CD4-positive, alpha-beta T cell treated with Interleukin-6 at 100 ng/mL for 8 hours (primary cell): ENCODE results near the gene STRADA.
"Not testable (repeated sequence)": the region's sequence is repeated elsewhere in the genome, so short reads cannot be mapped to it uniquely, and the experiment has no call there.

ENCODE experiments used
- DNase-seq: peaks from one replicate; pipeline ENCODE4 v3.0.0-alpha.2; 2020; ENCODE audit warnings: mixed read lengths, low spot score

The STRADA gene

GRCh38 chr17:63754046-63754445, 12.4 kb upstream of the STRADA start:
- DNase-seq, result no peak

- DNase-seq, result no peak
Observed at GRCh38 chr17:63753215-63753614, 11.6 kb upstream of the STRADA start.

DNA sequence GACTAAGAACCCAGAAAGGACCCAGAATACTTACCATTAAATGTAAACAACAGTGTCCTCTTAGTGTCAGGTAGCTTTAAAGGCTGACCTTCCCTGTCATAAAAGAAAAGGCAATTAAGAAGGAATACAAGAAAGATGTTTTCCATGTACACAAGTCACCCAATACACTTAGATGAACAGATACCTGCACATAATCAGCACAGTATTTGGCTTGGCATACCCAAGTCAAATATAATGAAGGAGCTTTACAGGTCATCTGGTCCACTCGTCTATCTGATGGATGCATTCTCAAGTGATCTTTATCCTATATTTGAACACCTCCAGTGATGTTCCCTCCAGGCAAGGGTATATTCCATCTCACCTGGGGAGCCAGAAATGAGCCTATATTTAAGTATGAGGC, 11.1 kb upstream of the STRADA start:
- DNase-seq, result no peak

DNA sequence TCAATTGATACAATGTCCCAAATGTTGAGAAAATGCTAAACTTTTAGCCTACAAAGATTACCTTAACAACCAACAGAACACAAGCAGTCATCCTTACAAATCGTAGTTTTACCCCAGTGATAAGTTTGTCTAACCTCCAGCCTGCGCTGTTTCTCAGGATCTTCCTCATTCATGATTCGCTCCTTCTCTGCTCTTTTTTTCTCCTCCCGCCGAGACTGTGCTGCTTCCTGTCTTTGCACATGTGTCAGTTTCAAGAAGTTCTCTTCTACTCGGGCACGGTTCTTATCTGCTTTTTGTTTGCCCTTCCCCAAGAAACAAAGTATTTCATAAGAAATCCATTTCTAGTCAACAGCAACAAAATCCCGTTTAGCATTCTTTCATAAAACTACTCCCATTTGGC, 10.2 kb upstream of the STRADA start:
- peak; percentile 30 for DNase-seq

DNA sequence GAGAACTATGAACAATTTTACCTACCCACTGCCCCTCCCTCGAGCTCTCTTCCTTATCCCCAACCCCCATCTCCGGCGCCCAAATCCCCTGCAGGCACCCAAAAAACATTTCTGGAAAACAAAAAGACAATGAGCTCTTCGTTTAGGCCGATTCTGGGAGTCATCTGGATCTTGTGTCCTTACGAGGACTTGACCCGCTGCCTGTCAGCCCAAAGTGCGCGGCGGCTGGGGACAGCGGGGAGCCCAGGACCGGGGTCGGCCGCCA, 524 bp downstream of the STRADA start:
- DNase-seq, result peak; percentile 11

DNA sequence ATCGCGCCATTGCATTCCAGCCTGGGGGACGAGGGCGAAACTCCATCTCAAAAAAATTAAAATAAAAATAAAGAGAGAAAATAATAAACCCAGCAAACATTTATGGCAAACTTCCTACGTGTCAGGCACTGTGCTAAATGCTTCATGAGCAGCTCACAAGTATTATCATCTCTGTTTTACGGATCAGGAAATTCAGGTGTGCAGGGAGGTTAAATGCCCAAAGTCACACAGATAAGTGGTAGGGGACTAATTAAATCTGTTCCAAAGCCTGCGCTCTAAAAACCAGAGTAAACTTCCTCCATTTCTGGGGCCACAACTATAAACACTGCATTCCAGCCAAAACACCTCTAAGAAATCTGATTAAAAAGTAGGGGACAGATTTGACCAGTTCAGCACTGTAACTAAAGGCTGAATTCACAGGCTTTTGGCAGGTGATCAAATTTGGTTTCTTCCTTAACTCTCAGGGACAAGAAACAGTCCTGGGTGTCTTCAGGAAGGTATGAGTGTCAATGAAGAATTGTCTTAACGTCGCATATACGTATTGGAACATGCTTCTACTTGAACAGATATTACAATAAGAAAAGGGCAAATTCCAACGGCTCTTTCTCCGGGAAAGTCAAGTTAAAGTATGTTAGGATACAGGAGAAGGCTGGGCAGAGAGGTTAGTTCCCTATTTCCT, 996 bp downstream of the STRADA start:
- no peak for DNase-seq

DNA sequence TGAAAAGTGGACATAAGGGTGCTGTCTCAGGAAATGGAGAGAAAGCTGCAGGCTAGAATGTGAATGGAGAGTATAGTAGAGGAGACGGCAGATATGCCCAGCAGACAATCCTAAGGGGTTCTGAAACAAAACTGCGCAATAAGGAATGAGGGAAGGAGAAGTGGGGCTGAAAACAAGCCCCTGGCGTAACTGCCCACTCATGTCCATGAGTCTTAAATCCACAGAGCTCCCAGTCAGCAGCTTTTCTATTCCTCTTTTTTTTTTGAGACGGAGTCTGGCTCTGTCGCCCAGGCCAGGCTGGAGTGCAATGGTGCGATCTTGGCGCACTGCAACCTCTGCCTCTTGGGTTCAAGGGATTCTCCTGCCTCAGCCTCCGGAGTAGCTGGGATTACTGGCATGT, 5.9 kb downstream of the STRADA start:
- DNase-seq, result no peak

GRCh38 chr17:63722403-63722802, 19.2 kb downstream of the STRADA start:
- DNase-seq, result no peak

DNA sequence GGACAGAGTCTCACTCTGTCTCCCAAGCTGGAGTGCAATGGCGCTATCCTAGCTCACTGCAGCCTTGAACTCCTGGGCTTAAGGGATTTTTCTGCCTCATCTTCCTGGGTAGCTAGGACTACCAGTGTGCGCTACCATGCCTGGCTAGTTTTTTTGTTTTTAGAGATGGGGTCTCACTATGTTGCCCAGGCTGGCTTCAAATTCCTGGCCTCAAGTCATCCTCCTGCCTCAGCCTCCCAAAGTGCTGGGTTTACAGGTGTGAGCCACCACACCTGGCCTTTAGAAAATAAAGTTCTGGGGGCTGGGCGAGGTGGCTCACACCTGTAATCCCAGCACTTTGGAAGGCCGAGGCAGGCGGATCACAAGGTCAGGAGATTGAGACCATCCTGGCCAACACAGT, 21.4 kb downstream of the STRADA start:
- DNase-seq, result not testable (repeated sequence)

- no peak for DNase-seq
Observed at GRCh38 chr17:63718988-63719387, 22.6 kb downstream of the STRADA start.

DNA sequence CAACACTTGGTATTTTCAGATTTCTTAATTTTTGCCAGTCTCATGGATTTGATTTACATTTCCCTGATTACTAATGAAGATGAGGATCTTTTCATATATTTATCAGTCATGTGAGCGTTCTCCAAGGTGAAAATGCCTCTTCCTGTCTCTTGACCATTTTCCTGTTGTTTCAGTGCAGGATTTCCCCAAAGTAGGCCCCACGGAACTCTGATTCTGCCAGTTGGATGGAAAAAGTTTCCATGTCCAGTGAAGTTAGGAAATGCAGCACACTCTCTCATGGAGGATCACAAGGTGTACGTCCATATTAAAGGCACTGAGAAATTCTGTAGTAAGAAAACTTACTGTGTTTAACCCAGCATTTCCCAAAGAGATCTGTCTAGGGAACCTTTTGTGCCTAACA, 25.2 kb downstream of the STRADA start:
- no peak for DNase-seq

DNA sequence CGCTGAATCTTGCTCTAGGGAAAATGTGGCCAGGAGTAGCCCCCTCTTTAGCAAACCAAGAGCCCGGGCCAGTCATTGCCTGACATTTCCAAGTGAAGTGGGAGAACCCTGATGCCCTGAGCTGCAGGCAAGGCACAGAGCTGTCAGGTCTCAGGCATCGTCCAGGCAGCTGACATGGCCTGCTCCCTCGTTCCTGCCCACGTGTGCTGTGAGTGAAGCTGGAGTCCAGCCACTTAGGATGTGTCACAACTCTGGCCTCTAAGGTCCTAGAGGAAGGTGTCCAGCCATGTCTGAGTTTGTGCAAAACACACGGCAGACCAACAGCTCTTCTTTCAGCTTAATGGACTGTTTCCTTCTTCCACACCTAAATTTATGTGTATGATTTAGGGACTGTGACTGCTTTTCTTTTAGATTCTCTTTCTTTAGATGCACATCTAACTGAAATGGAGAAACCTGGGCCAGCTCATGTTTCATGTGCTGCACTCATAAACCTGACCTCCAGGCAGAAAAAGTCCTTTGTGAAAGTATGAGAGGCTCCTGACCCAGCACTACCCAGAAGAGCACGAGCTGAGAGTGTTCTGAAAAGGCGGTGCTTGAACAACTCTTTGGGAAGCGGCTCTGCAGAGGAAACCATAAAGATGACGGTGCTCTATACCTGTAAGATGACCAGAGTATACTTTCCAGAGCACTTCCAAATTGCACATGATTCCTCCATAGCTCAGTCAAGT, 26.9 kb downstream of the STRADA start:
- DNase-seq, result no peak

DNA sequence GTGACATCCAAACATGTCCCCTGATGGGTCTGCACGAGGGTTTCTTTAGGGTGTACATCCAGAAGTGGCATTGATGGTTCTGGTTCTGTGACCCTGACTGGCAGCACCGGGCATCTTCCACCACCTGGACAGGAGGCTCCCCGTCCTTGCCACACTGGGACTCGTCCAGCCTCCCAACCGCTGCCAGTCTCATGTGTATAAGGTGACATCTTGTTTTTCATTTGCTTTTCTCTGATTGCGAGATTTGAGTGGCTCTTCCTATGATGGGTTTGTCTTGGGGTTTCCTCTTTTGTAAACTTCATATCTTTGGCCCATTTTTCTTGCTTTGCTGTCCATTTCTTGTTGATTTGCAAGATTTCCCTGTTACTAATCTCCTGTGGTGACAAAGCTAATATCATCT, 32.5 kb downstream of the STRADA start:
- no peak for DNase-seq

GRCh38 chr17:63707151-63707550, 34.4 kb downstream of the STRADA start:
- no peak for DNase-seq

- no peak for DNase-seq
Observed at GRCh38 chr17:63706336-63707082, 35.1 kb downstream of the STRADA start.

- no peak for DNase-seq
Observed at GRCh38 chr17:63705657-63706056, 35.9 kb downstream of the STRADA start.

GRCh38 chr17:63704836-63705235, 36.8 kb downstream of the STRADA start:
- DNase-seq, result no peak

GRCh38 chr17:63704259-63704576, 37.4 kb downstream of the STRADA start:
- no peak for DNase-seq

DNA sequence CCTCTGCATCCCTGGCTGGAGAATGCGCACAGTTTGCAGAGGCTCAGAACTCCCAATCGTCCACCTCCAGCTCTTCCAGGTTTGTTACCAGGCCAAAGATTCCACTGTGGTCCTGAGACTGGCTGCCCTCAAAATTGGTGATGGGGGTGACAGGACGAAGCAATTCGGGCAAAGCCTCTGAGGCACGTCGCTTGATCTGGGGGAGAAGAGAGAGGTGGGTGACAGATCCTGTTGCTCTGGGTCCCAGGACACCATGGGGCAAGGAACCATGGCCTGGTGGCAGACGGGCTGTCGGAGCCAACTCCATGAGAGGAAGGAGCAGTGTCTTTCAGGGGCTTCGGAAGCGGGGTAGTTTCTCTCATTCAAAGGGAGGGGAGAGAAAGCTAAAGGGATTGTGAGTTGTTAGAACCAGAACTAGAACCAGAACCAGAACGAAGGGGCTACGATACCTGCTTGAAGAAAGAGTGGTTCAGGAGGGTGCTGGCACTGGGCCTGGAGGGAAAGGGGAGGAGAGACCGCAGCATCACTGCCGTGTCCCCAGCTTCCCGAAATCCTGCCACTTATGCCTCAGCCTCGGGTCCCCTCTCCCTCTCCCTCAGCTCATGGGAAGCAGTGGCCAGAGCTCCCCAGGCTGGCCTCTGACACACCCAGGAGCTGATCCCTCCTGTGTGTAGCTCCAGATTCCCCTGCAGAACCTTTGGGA, 37.9 kb downstream of the STRADA start:
- no peak for DNase-seq

DNA sequence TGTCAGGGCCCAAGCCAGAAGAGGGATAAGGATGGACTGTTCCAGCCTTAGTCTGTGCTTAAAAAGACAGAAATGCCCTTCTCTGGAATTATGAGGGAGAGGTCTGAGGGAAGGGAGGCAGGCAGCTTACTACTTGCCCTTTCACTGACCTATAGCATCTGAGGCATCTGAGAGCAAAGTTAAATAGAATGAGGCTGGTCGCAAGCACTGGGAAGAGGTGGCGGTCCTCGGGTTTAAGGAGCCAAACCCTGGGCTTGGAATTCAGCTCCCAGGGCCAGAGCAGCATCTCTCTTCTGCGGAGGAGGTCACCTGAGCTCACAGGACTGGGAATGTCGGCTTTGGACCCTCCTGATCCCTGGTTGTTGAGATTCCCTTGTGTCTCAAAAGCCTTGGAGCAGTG, 38.6 kb downstream of the STRADA start:
- DNase-seq, result no peak

GRCh38 chr17:63702721-63703015, 38.9 kb downstream of the STRADA start:
- DNase-seq, result no peak

GRCh38 chr17:63701868-63702720, 39.5 kb downstream of the STRADA start:
- peak; percentile 90 for DNase-seq
